Activated CD8-positive, alpha-beta memory T cell treated with anti-CD3 and anti-CD28 coated beads, Interleukin-2, amount 50 U/mL, for 1 hour (primary cell): ENCODE data around the gene PREX1.
"Not testable (repeated sequence)": the region's sequence is repeated elsewhere in the genome, so short reads cannot be mapped to it uniquely, and the experiment has no call there.

Source experiments
- DNase-seq: peaks from one replicate; pipeline ENCODE4 v3.0.0-alpha.2; 2020; ENCODE audit errors: extremely low read depth

PREX1 gene

DNA sequence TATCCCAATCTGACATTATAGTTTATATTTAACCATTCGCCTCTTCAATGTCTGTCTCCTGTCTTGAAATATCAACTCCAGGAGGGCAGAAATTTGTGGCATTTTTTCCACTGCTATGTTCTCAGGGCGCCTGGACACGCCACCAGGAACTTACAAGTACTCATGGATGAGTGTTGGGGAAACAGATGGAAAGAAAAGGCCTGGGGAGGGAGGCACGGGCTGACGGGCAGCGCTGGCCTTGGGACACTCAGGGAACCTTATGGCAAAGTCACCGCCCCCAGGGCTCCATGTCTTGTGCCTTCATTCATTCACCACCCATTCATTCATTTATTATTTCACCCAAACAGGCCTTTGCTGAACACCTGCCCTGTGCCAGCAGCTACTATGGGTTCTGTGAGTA is 222.9 kb downstream of the PREX1 start:
- DNase-seq, result no peak

DNA sequence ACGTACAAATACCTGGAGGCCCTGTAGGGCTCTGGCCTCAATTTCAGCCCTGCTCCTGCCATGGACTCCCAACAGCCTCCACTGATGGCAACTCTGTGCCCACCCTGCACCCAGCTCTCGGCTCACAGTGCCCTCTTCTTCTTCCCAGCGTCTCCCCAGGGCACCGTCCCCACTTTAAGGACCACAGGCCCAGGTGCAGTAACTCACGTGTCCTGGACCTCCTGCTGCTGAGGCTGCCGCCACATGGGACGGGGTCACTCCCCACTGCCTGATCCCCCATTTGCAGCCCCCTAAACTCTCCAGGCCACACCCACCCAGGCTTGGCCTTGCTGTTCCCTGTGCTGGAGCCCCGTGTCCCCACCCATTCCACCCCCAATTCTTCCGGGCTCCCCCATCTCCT is 223.4 kb downstream of the PREX1 start:
- DNase-seq, result no peak

DNA sequence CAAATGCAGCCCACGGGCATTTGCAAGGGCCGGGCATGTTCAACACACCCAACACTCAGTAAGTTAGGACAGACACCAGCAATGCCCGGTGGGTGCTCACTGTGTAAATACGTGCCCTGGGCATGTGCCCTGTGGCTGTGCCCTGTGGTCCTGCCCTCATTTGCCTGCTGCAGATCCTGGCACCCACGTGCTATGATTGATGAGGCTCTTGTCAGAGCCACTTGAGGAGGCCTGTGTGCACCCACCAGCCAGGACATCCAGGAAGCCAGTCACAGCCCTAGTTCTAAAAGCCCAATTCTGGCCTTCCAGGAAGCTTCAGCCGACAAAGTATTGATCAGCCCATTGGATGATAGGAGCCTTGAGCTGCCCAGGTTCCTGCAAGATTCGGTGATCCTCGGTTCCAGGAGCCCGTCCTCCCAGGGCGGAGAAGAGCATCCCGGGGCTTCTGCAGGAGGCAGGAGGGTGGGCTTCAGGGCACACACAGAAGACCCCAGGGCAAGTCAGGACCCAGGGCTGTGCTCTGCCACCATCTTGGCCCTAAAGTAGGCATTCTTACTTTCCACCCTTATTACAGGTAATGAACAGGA is 223.9 kb downstream of the PREX1 start:
- no peak for DNase-seq

DNA sequence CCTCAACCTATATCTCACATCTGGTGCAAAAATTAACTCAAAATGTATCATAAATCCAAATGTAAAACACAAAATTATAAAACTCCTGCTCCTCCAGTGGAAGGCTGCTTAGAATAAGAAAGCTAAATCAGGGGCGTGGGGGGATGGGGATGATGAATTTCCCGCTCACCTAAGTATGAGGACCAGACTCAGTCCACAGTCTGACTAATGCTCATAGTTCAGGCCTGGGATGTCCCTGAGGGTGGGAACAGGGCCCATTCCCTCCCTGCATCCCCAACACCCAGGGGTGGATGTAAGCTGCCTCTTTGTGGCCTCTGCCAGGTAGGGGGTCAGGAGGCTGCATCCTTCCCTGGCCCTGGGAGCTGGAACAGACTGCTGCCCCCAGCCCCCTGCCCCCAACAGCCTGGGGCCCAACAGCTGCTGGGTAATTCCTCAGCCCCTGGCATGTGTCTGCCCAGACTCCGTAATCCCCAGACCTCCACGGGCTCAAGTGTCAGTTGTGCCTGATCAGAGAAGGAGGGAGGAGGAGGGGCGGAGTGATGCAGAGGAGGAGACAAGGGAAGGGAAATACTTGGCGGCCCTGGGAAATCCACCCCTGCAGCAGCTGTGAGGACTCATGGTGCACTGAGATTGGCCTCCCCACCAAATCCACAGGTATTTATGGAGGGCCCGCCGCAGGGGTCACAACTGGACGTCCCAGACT is 224.5 kb downstream of the PREX1 start:
- DNase-seq, result no peak

DNA sequence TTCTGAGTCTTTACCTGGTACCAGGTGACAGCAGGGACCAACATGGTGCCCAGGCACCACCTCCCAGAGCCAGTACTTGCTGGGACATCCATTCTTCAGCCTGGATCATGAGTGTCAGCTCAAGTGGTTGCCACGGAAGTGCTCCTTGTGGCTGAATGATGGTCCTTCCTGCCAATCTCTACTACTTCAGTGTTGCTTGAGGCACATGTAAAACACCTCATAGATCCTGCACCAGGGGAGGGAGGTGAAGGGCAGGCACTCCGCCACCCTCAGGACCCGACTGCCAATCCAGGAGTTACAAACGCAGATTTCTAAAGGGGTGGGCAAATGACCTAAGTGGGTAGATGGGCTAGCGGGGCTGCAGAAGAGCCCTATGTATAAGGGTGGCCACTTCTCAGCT is 226.0 kb downstream of the PREX1 start:
- DNase-seq, result no peak

DNA sequence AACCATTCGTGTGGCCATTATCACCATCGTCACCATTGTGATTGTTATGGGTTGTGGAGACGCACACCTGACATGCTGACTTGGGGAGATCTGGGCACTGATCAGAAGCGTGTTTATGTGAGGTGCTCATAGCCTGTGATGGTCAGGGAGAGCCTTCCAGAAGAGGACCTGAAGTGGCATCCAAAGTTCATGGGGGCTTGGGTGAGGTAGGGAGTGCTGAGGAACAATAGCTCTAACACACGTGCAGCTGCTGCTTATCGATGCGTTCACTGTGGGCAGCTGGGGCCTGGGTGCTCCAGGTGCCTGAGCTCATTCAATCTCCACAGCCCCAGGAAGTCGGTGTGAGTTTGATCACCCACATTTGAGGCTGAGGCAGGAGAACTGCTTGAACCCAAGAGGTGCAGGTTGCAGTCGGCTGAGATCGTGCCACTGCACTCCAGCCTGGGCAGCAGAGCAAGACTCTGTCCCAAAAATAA is 227.3 kb downstream of the PREX1 start:
- DNase-seq, result no peak

DNA sequence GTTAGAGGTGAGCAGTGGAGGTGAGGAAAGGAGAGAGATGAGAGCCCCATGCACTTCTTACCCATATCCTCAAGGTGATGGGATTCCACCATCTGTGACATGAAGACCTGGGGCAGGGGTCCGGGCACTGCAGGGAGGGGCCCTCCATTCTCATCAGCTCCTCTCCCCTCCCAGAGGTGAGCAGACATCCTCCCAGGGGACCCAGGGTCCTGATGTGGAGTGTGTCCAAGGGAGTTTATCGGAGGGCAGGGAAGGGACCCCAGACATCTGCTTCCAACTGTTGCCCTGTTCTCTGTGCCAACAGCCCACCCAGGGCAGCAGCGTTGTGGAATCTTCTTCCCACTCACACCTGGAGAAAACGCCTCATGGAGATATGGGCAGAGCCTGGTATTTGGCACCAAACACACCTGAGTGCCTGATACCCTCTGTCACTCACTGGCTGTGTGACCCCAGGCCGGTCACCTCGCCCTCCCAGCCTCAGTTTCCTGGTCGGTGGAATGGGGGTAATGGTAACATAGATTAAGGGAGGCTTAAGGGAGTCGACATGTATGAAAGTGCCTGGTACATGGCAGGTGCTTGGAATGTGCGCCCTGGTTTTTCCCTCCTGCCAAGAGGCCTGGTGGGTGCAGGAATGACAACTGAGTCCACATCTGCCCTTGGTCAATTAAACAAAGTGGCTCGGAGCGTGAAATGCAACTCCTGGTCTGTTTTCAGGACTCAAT is 227.9 kb downstream of the PREX1 start:
- DNase-seq, result no peak

DNA sequence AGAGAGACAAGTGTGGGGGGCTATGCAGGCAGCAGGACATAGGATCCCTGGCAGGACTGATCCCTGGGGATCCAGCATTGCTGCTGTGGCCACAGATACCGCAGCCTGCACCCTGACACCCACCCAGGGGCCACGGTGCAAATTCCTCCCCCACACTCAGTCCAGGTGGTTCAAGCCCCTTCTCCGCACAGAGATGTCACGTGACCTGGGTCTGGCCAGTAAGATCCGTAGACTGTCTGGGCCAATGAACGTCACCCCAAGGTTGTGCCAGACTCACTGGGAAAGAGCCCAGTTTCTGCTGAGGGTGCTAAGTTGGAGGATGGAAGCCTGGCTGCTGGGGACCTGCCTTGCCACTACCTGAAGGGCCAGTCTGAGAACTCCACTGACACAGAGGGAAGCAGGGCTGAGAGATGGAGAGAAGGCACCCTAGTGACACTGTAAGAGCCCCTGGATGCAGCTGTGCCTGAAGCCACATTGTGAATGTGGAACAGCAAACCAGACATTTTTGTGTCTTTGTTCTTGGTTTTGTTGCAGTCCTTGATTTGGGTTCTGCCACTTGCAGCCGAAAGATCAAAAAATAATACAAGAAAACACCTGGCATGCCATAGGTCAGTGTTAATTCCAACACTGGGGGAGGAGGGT is 228.6 kb downstream of the PREX1 start:
- no peak for DNase-seq

DNA sequence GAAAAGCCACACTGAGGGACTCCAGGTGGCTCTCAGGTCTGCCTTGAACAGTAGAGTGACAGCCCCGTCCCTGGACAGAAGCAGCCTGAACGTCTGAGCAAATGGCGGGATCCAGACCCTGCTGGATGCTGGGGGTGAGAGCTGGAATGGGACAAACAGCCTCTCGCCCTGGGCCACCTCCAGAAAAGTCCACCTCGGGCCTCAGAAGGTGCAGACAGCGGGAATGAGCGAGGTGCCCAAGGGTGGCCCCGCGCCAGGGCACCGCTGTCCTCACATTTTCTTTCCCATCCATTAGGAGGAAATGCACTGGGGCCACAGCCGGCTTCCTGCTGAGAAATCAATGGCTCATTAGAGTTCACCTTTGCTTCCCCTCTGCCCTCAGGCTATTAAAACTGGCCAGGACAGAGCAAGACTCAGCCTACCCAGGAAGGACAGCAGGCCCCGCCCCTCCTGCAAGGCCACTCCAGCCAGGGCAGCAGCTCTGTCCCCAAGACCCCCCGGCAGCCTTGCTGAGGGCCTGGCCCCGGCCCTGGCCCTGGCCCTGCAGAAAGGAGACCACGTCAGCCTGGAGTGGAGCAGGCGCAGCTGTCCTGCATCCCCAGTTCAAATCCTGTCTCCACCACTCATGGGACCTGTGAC is 229.4 kb downstream of the PREX1 start:
- not testable (repeated sequence) for DNase-seq

DNA sequence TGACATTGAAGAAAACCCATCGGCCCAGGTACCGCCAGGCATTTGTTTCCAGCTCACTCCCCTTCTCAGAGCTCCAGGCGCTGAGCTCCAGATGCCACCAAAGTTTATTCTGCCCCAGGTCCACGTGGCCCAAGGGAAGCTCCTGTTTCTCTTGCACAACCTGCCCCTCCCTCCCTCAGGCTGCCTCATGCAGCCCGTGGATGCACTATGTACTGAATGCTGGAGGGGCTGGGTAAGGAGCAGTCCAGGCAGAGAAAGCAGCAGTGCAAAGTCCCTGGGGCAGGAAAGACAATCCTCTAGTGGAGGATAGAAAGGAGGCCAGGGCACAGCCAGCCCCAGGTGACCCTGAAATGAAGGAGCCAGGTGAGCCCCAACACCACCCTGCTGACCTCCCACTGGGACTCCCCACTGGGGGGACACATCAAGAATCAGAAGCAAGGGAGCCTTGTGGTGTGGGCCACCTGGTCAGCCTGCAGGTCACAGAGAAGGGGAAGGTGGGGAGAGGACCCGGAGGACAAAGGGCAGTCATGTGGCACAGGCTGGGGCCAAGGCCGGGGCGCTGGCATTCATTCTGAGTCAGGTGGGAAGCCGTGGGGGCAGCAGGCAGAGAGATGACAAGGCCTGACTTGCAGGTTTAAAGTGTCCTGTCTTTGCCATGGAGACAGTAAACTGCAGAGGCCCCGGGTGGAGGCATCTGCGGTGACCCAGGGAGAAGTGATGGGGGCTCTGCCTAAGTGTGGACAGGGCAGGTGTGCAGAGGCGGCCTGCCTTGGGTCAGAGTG is 230.1 kb downstream of the PREX1 start:
- DNase-seq, result no peak

DNA sequence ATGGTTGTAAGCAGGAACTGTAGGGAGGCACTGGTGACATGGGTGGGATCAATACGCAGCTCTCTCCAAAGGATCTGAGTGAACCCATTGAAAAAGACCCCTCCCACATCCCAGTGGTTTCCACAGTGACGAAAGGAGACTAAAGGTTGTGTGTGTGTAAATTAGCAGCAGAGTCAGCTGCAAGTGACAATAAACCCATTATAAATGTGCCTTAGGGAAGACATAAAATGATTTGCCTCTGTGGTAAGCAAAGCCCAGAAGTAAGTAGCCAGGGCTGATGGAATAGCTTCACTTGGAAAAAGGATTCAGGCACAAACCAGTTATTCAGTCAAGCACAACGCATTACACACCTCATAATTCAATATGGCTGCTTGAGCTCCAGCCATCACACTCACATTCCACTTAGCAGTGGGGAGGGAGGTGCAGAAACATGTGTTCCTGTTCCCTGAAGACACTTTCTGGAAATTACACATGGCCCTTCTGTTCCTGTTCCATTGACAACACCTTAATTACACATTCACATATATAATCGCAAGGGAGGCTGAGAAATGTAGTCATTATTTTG is 231.4 kb downstream of the PREX1 start:
- DNase-seq, result no peak

DNA sequence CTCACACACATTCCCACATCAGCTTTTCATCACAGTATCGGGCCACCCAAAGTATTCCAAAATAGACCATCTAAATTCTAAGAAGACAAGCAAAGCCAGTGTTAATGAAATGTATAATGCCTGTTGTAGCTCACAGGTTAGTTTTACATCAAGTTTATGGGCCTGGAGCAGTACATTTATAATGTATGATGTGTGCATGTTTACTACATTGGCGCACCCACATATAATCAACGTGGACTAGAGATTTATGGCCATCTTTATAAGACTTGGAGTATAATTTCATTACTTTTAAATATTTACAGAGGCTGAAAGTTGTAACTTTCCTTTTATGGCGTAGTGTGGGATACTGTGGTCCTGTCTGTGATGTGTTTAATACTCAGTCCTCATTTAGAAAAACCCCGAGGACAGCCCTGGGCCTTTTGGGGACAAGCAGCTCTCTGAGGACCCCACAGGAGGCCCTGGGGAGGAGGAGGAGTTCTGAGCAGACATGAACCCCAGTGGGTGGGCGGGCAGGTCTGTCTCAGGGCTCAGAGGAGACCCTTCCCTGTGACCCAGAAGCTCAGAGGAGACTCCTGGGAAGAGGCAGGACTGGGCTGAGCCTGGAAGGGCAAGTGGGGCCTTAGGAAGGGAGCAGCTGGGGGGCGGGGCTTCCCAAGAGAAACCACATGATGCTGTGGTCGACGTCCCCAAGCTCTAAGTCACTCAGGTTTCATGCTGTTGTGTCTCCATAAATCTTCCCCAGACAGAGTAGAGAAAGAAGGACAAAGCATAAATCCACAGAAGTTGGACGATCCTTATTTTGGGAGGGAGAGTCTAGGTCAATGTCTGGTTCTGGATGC is 232.1 kb downstream of the PREX1 start:
- DNase-seq, result no peak

DNA sequence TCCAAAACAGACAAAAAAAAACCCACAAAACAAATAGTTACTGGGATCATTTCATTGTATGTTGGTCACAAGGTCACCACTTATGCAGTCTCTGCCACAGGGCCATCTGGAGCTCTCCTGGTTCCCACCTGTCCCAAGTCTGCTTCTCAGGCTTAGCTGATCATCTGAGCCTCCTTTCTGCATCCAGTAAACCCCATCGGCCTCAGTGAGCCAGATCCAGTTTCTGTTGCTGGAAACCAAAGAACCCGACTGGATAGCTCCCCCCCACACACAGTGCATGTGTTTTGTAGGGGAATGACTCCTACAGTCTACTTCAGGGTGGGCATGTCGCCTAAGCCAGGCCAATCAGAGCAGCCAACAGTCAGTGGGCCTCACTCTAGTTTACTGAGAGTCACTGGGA is 233.3 kb downstream of the PREX1 start:
- no peak for DNase-seq

DNA sequence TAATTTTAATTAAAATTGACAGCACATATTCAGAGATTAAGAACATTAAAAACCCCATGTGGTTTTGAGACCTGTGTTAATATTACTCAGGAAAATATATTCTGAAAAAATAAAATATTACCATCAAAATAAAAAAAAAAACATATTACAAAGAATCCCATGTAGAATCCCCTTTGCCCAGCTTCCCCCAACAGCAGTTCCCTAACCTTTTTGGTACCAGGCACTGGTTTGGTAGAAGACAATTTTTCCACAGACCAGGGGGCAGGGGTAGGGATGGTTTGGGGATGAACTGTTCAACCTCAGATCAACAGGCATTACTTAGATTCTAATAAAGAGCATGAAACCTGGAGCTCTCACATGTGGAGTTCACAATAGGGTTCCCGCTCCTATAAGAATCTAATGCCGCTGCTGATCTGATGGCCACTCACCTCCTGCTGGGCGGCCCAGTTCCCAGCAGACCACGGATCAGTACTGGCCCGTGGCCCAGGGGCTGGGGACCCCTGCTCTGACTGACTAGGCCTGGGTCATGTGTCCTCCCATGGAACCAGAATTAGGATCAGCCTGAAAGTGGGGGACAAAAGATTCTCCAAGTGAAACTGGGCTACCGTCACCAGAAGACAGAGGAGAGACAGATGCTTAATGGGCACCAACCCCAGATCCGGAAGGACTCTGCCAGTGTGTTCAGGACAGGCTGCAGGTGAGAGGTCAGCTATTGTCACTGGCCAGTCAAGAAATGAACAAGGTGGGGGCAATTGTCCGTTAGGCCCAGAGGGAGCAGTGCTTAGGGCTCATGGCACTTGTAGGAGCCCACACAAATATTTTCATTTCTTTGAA is 235.5 kb downstream of the PREX1 start:
- no peak for DNase-seq

DNA sequence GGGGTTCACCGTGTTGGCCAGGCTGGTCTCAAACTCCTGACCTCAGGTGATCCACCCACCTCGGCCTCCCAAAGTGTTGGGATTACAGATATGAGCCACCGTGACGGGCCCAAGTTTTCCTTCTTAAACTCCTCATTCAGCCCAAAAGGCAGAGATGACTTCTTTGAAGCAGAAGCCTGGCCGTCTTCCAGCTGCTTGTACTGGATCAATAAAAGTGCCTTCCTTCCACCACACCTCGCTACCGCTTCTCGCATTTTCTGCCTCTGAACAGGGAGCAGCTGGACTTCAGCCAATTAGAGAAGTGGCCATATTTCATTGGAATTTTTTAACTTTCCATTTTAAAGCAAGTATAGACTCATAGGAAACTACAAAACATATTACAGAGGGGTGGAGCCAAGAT is 241.1 kb downstream of the PREX1 start:
- DNase-seq, result no peak

DNA sequence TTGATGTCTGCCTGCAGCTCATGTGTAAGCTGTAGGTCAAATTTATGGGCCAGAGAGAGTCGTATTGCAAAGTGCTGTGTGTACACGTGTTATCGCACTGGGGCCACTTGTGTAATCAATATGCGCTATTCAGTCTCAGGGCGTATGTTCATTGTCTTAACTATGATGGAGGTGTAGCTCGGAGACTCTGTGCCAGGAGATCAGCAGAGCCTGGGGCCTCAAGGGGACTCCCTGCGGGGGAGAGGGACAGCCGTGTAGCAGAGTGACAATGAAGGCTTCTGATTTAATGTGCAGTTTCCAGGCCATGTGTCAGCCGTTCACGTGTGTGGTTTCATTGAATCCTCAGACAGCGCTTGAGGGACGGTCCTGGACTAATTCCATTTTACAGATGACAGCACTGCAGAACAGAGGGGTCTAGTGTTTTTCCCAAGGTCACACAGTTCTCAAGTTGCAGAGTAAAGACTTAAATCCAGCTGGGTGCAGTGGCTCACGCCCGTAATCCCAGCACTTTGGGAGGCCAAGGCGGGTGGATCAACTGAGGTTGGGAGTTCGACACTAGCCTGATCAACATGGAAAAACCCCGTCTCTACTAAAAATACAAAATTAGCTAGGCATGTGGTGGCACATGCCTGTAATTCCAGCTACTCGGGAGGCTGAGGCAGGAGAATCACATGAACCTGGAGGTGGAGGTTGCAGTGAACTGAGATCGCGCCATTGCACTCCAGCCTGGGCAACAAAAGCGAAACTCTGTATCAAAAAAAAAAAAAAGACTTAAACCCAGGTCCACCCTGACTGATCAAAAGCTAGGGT is 242.5 kb downstream of the PREX1 start:
- no peak for DNase-seq

DNA sequence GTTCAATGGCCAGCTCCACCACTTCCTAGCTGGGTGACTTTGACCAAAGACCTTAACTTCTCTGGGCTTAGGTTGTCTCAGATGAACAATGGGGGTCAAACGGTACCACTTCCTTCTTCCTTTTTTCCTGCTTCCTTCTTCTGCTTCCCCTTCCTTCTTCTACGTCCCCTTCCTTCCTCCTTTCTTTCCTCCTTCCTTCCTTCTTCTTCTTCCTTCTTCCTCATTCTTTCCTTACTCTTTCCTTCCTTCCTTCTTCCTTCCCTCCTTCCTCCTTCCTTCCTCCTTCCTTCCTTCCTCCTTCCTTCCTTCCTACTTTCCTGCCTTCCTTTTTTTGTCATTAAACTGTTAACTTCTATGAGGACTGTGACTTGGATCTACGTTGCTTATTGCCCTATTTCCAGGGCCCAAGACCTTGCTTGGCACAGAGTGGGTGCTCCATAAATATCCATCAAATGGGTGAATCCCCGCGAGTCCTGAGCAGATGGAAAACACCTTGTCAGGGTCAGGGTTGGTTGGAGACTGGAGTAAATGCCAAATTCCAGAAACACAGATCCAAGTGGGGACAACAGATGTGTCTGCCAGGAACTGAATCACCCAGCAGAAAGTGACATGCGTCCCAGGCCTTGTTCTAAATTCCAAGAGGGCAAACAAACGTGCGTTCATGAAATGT is 243.3 kb downstream of the PREX1 start:
- DNase-seq, result no peak

DNA sequence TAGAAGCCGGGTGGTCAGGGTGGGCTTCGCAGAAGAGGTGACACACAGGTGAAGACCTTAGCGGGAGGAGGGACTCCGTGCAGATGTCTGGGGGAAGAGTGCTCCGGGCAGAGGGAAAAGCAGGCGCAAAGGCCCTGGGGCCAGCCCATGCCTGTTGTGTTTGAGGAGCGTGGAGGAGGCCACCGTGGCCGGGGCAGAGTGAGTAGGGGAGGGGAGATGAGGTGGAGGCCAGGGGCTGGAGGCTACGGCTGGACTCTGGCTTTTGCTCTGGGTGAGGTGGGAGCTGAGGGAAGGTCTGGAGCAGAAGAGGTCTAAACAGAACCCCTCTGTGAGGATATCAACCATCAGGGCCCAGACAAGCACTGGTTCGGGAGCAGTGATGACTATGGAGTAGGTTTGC is 244.0 kb downstream of the PREX1 start:
- DNase-seq, result no peak
